Occipital lobe (tissue), 2 donors: Measurements from ENCODE around the gene OSBPL8. TPM values are rescaled to one million over a fixed set of nuclear protein-coding genes. Genes with fewer than 3 reads are reported as not detected.

Experiments used
- DNase-seq: peaks from one replicate; lab custom pipeline; 2025; lab: John Stamatoyannopoulos, UW
- total RNA-seq: library from RNA; depleted of rRNA; stranded (reverse); fragments of >200 nt; gene quantifications from one replicate; pipeline ENCODE4 v1.2.3, GENCODE V29; 2014

Gene OSBPL8
- total RNA-seq, 1 donor from 2014 or later: 187 TPM

- no peak for DNase-seq
Observed at GRCh38 chr12:76556368-76556767, 3.2 kb downstream of the OSBPL8 start.

- no peak for DNase-seq
Observed at GRCh38 chr12:76555797-76556196, 3.8 kb downstream of the OSBPL8 start.

- no peak for DNase-seq
Observed at GRCh38 chr12:76555231-76555767, 4.3 kb downstream of the OSBPL8 start.

- DNase-seq: no peak
Observed at GRCh38 chr12:76554405-76555230, 5.0 kb downstream of the OSBPL8 start.

GRCh38 chr12:76552343-76552938 is 7.1 kb downstream of the OSBPL8 start:
- DNase-seq: no peak

GRCh38 chr12:76551482-76551888 is 8.1 kb downstream of the OSBPL8 start:
- no peak for DNase-seq

- DNase-seq: no peak
Observed at GRCh38 chr12:76549131-76549530, 10.4 kb downstream of the OSBPL8 start.

- DNase-seq: no peak
Observed at GRCh38 chr12:76548222-76548837, 11.2 kb downstream of the OSBPL8 start.

GRCh38 chr12:76547526-76547925 is 12.0 kb downstream of the OSBPL8 start:
- DNase-seq: no peak

- DNase-seq: no peak
Observed at GRCh38 chr12:76546889-76547288, 12.7 kb downstream of the OSBPL8 start.

- no peak for DNase-seq
Observed at GRCh38 chr12:76545486-76545885, 14.1 kb downstream of the OSBPL8 start.

- DNase-seq: no peak
Observed at GRCh38 chr12:76544601-76545261, 14.8 kb downstream of the OSBPL8 start.

- no peak for DNase-seq
Observed at GRCh38 chr12:76543813-76544347, 15.7 kb downstream of the OSBPL8 start.

GRCh38 chr12:76542908-76543307 is 16.7 kb downstream of the OSBPL8 start:
- no peak for DNase-seq

- DNase-seq: no peak
Observed at GRCh38 chr12:76539727-76540126, 19.8 kb downstream of the OSBPL8 start.

GRCh38 chr12:76537923-76538322 is 21.6 kb downstream of the OSBPL8 start:
- no peak for DNase-seq

- no peak for DNase-seq
Observed at GRCh38 chr12:76536546-76536945, 23.0 kb downstream of the OSBPL8 start.

- DNase-seq: no peak
Observed at GRCh38 chr12:76535170-76535569, 24.4 kb downstream of the OSBPL8 start.

GRCh38 chr12:76533331-76533730 is 26.2 kb downstream of the OSBPL8 start:
- no peak for DNase-seq

GRCh38 chr12:76532520-76532919 is 27.1 kb downstream of the OSBPL8 start:
- no peak for DNase-seq

- no peak for DNase-seq
Observed at GRCh38 chr12:76531056-76531455, 28.5 kb downstream of the OSBPL8 start.

- no peak for DNase-seq
Observed at GRCh38 chr12:76530516-76530915, 29.1 kb downstream of the OSBPL8 start.
